ENCODE measurements around the gene ULBP2. TPM values are rescaled to one million over a fixed set of nuclear protein-coding genes. Genes with fewer than 3 reads are reported as not detected.
"Not testable (repeated sequence)": the region's sequence is repeated elsewhere in the genome, so short reads cannot be mapped to it uniquely, and the experiment has no call there.

ULBP2 gene
- total RNA-seq, 1 experiment from 2014 or later = not detected

GRCh38 chr6:149918151-149918905, 23.5 kb upstream of the ULBP2 start:
- DNase-seq = no peak
- Histone ChIP-seq H3K27me3 (ENCODE audit: control insufficient read depth, insufficient read depth, low read length) (peaks cover 46% of the 10 kb centered on the region), H3K4me3 (ENCODE audit: insufficient read depth, low read depth, low read length) (no peak overlapping the region), H3K36me3 (replicated peaks; ENCODE audit: control insufficient read depth, insufficient read depth, low read length) (no peaks in the 10 kb centered on the region)

- DNase-seq; H3K4me3 ChIP-seq (ENCODE audit: insufficient read depth, low read depth, low read length); H3K36me3 ChIP-seq (replicated peaks; ENCODE audit: control insufficient read depth, insufficient read depth, low read length): not testable (repeated sequence)
- H3K27me3 ChIP-seq (ENCODE audit: control insufficient read depth, insufficient read depth, low read length) = peaks cover 54% of the 10 kb centered on the region
Observed at GRCh38 chr6:149919126-149919833, 22.5 kb upstream of the ULBP2 start.

GRCh38 chr6:149919834-149920225, 22.0 kb upstream of the ULBP2 start:
- Histone ChIP-seq H3K36me3 (replicated peaks; ENCODE audit: control insufficient read depth, insufficient read depth, low read length) (no peaks in the 10 kb centered on the region), H3K4me3 (ENCODE audit: insufficient read depth, low read depth, low read length) (no peak overlapping the region), H3K27me3 (ENCODE audit: control insufficient read depth, insufficient read depth, low read length) (peaks cover 59% of the 10 kb centered on the region)
- no peak for DNase-seq

GRCh38 chr6:149921361-149921760, 20.5 kb upstream of the ULBP2 start:
- peaks cover 73% of the 10 kb centered on the region for H3K27me3 ChIP-seq (ENCODE audit: control insufficient read depth, insufficient read depth, low read length)
- no peak for DNase-seq
- no peak overlapping the region for H3K4me3 ChIP-seq (ENCODE audit: insufficient read depth, low read depth, low read length)
- H3K36me3 ChIP-seq (replicated peaks; ENCODE audit: control insufficient read depth, insufficient read depth, low read length) = no peaks in the 10 kb centered on the region

GRCh38 chr6:149922091-149922490, 19.7 kb upstream of the ULBP2 start:
- H3K36me3 ChIP-seq (replicated peaks; ENCODE audit: control insufficient read depth, insufficient read depth, low read length) = not testable (repeated sequence)
- Histone ChIP-seq H3K27me3 (ENCODE audit: control insufficient read depth, insufficient read depth, low read length) (peaks cover 77% of the 10 kb centered on the region), H3K4me3 (ENCODE audit: insufficient read depth, low read depth, low read length) (peak overlapping the region; percentile 52; the same call in 1 of the 2 replicates)
- peak; percentile 31 for DNase-seq

- Histone ChIP-seq H3K27me3 (ENCODE audit: control insufficient read depth, insufficient read depth, low read length) (peaks cover 76% of the 10 kb centered on the region), H3K4me3 (ENCODE audit: insufficient read depth, low read depth, low read length) (peak within 1 kb of the TSS; percentile 52), H3K36me3 (replicated peaks; ENCODE audit: control insufficient read depth, insufficient read depth, low read length) (no peaks in the 10 kb centered on the region)
- peak; percentile 97 for DNase-seq
Observed at GRCh38 chr6:149922642-149923326, 19.0 kb upstream of the ULBP2 start, which contains the start of gene RAET1G. Gene RAET1G, minus strand, starts transcription at chr6:149923121. Its CDS starts 111 bp downstream, at chr6:149923010.

- H3K27me3 ChIP-seq (ENCODE audit: control insufficient read depth, insufficient read depth, low read length) = peaks cover 71% of the 10 kb centered on the region
- DNase-seq = no peak
- H3K4me3 ChIP-seq (ENCODE audit: insufficient read depth, low read depth, low read length) = peak overlapping the region; percentile 52; the same call in 1 of the 2 replicates
- H3K36me3 ChIP-seq (replicated peaks; ENCODE audit: control insufficient read depth, insufficient read depth, low read length) = no peaks in the 10 kb centered on the region
Observed at GRCh38 chr6:149923327-149923986, 18.4 kb upstream of the ULBP2 start.

GRCh38 chr6:149924206-149924932, 17.4 kb upstream of the ULBP2 start:
- H3K4me3 ChIP-seq (ENCODE audit: insufficient read depth, low read depth, low read length) = no peak overlapping the region
- no peaks in the 10 kb centered on the region for H3K36me3 ChIP-seq (replicated peaks; ENCODE audit: control insufficient read depth, insufficient read depth, low read length)
- DNase-seq = peak; percentile 38
- H3K27me3 ChIP-seq (ENCODE audit: control insufficient read depth, insufficient read depth, low read length) = peaks cover 68% of the 10 kb centered on the region

GRCh38 chr6:149924933-149925252, 16.9 kb upstream of the ULBP2 start:
- peak; percentile 11 for DNase-seq
- H3K27me3 ChIP-seq (ENCODE audit: control insufficient read depth, insufficient read depth, low read length) = peaks cover 65% of the 10 kb centered on the region
- H3K36me3 ChIP-seq (replicated peaks; ENCODE audit: control insufficient read depth, insufficient read depth, low read length) = no peaks in the 10 kb centered on the region
- no peak overlapping the region for H3K4me3 ChIP-seq (ENCODE audit: insufficient read depth, low read depth, low read length)

GRCh38 chr6:149925253-149925973, 16.4 kb upstream of the ULBP2 start:
- H3K27me3 ChIP-seq (ENCODE audit: control insufficient read depth, insufficient read depth, low read length) = peaks cover 62% of the 10 kb centered on the region
- H3K4me3 ChIP-seq (ENCODE audit: insufficient read depth, low read depth, low read length) = peak overlapping the region; percentile 43
- no peaks in the 10 kb centered on the region for H3K36me3 ChIP-seq (replicated peaks; ENCODE audit: control insufficient read depth, insufficient read depth, low read length)
- DNase-seq = peak; percentile 58

- peak overlapping the region; percentile 43 for H3K4me3 ChIP-seq (ENCODE audit: insufficient read depth, low read depth, low read length)
- DNase-seq = peak; percentile 82
- H3K36me3 ChIP-seq (replicated peaks; ENCODE audit: control insufficient read depth, insufficient read depth, low read length) = no peaks in the 10 kb centered on the region
- H3K27me3 ChIP-seq (ENCODE audit: control insufficient read depth, insufficient read depth, low read length) = peaks cover 56% of the 10 kb centered on the region
Observed at GRCh38 chr6:149925974-149926777, 15.6 kb upstream of the ULBP2 start.

GRCh38 chr6:149927025-149927424, 14.8 kb upstream of the ULBP2 start:
- H3K27me3 ChIP-seq (ENCODE audit: control insufficient read depth, insufficient read depth, low read length) = peaks cover 51% of the 10 kb centered on the region
- not testable (repeated sequence) for DNase-seq; H3K36me3 ChIP-seq (replicated peaks; ENCODE audit: control insufficient read depth, insufficient read depth, low read length); H3K4me3 ChIP-seq (ENCODE audit: insufficient read depth, low read depth, low read length)

- DNase-seq = peak; percentile 69
Observed at GRCh38 chr6:149929422-149929821, 12.4 kb upstream of the ULBP2 start.

More at GRCh38 chr6:149929422-149929821, 12.4 kb upstream of the ULBP2 start:
- H3K27me3 ChIP-seq (ENCODE audit: control insufficient read depth, insufficient read depth, low read length) = peaks cover 33% of the 10 kb centered on the region
- no peak overlapping the region for H3K4me3 ChIP-seq (ENCODE audit: insufficient read depth, low read depth, low read length)
- no peaks in the 10 kb centered on the region for H3K36me3 ChIP-seq (replicated peaks; ENCODE audit: control insufficient read depth, insufficient read depth, low read length)
